Kidney (tissue), 14 donors: ENCODE data around the gene DRC1. TPM values are rescaled to one million over a fixed set of nuclear protein-coding genes. Genes with fewer than 3 reads are reported as not detected.

Source experiments
- DNase-seq, 5 donors: peaks; one replicate each; pipeline ENCODE4 v3.0.0-alpha.2; 2013 to 2020
- FAIRE-seq: peaks from 2 replicates; lab custom pipeline; 2012; peaks lifted over from hg19 to GRCh38; lab: Jason Lieb, UNC
- H3K27ac ChIP-seq, 2 donors: one replicate each; pipeline ENCODE4 v1.7.0; 2013; ENCODE audit warnings: low read depth in 2 of 2, low read length in 2 of 2, inconsistent platforms in 1 of 2
- H3K27me3 ChIP-seq: one replicate; pipeline ENCODE4 v1.7.1; 2013; ENCODE audit warnings: low read length, inconsistent platforms; ENCODE audit not compliant: control insufficient read depth, insufficient read depth
- H3K36me3 ChIP-seq, 3 donors: one replicate each; pipeline versions ENCODE4 v1.7.0 to v1.7.1; 2013; ENCODE audit warnings: low read length in 3 of 3, control low read depth in 1 of 3, inconsistent platforms in 1 of 3; ENCODE audit not compliant: insufficient read depth in 3 of 3, control insufficient read depth in 2 of 3
- H3K4me1 ChIP-seq, 3 donors: one replicate each; pipeline versions ENCODE4 v1.7.0 to v1.7.1; 2013; ENCODE audit warnings: low read length in 3 of 3, inconsistent platforms in 1 of 3, low read depth in 1 of 3; ENCODE audit not compliant: control insufficient read depth in 2 of 3, insufficient read depth in 2 of 3
- H3K4me3 ChIP-seq, 3 donors: one replicate each; pipeline versions ENCODE4 v1.7.0 to v1.8.1; 2013; ENCODE audit warnings: low read length in 3 of 3, control low read depth in 1 of 3, inconsistent platforms in 1 of 3
- H3K9ac ChIP-seq, 3 donors: one replicate each; pipeline versions ENCODE4 v1.7.0 to v1.7.1; 2013; ENCODE audit warnings: low read length in 3 of 3, control low read depth in 1 of 3, inconsistent platforms in 1 of 3
- H3K9me3 ChIP-seq, 3 donors: one replicate each; pipeline versions ENCODE4 v1.7.0 to v1.7.1; 2013; ENCODE audit warnings: low read length in 3 of 3, control low read depth in 1 of 3, inconsistent platforms in 1 of 3; ENCODE audit not compliant: control insufficient read depth in 2 of 3, insufficient read depth in 1 of 3
- intact Hi-C: fragments of 100-400 bp; cut with DNase I; formaldehyde crosslinking; loops from one replicate; pipeline ENCODE4 v1.11.1; 2022
- polyA plus RNA-seq: library from polyadenylated mRNA; stranded (reverse); fragments of 350-450 nt; fragmentation: Illumina TruSeq; extraction: RNeasy Lipid Tissue Mini Kit (QIAGEN cat#74804); gene quantifications from one replicate; pipeline ENCODE4 v1.2.3, GENCODE V29; 2014; ENCODE audit warnings: low read depth, low replicate concordance; ENCODE audit not compliant: insufficient read depth
- total RNA-seq: library from RNA; stranded (reverse); fragmentation: NEBNext Ultra II Directional; extraction: Animal tissue kit (Norgen Biotek cat#: 25700); gene quantifications from one replicate; pipeline ENCODE4 v1.2.1, GENCODE V29; 2021
- TF ChIP-seq, protein P1 (sequence below): IDR thresholded peaks from 3 replicates; pipeline ENCODE4 v1.5.1; 2012; ENCODE audit warnings: mild to moderate bottlenecking, moderate library complexity, borderline replicate concordance; ENCODE audit not compliant: insufficient read depth; ENCODE audit errors: extremely low read depth
- donor health status: control.
- donor health status: control.
- donor health status: control.
- donor health status: control.
- donor health status: control.
- donor health status: DM: yes; HTN: yes; CAD: no.
- donor health status: Normal renal cell carcinoma (clear cell type).

DRC1 gene
- total and polyA plus RNA-seq, 2 donors from 2014 or later, result 0.76 TPM; not detected in 1

DNA sequence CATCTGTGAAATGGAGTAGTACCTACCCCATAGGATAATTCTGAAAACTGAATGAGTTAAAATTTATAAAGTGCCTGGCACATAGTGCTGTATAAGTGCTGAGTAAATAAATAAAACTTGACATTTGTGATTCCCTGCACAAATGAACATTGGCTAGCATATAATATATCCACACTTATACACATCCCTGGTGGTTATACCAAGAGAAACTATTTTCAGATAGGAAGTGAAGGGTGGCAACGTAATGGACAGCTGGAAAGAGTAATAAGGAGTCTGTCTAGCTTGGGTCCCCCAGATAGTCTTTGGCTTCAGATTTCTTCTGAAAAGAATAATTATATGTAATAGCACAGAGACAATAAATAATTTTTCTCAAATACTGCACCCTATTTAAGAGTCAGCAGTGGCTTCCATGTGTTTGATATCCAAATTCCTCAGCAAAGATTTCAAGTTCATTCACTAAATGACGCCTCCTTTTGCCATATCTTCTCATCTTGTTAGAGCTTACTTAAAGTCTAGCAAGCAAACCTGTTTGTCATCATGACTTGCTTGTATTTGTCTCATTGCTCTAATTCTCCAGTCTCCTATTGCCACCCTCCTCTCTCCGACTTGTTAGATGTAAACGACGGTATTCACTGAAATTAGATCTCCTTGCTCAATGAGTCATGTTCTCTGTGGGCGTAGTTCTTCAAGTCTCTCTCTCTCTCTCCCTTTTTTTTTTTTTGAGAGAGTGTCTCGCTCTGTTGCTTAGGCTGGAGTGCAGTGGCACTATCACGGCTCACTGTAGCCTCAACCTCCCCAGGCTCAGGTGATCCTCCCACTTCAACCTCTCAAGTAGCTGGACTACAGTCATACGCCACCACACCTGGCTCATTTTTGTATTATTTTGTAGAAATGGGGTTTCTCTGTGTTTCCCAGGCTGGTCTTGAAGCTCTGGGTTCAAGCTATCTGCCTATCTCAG, 46.4 kb upstream of the DRC1 start:
- no peak overlapping the region for H3K4me3 ChIP-seq
- no peak overlapping the region for H3K27ac ChIP-seq
- TF ChIP-seq, protein P1, sequence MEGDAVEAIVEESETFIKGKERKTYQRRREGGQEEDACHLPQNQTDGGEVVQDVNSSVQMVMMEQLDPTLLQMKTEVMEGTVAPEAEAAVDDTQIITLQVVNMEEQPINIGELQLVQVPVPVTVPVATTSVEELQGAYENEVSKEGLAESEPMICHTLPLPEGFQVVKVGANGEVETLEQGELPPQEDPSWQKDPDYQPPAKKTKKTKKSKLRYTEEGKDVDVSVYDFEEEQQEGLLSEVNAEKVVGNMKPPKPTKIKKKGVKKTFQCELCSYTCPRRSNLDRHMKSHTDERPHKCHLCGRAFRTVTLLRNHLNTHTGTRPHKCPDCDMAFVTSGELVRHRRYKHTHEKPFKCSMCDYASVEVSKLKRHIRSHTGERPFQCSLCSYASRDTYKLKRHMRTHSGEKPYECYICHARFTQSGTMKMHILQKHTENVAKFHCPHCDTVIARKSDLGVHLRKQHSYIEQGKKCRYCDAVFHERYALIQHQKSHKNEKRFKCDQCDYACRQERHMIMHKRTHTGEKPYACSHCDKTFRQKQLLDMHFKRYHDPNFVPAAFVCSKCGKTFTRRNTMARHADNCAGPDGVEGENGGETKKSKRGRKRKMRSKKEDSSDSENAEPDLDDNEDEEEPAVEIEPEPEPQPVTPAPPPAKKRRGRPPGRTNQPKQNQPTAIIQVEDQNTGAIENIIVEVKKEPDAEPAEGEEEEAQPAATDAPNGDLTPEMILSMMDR, result no peak
- no peaks in the 10 kb centered on the region for H3K36me3 ChIP-seq
- peak in 2 of 5 donors; percentile 91 to 92 for DNase-seq
- no peaks in the 10 kb centered on the region for H3K9me3 ChIP-seq
- H3K4me1 ChIP-seq, result peaks cover 0 to 7% (median 3%) of the 10 kb centered on the region in 3 donors
- intact Hi-C loops, result no loop called here
- H3K27me3 ChIP-seq, result no peaks in the 10 kb centered on the region
- no peak for FAIRE-seq
- H3K9ac ChIP-seq, result no peak overlapping the region

- Histone ChIP-seq H3K27me3 (no peaks in the 10 kb centered on the region), H3K36me3 (no peaks in the 10 kb centered on the region), H3K9me3 (no peaks in the 10 kb centered on the region), H3K4me3 (no peak overlapping the region), H3K9ac (no peak overlapping the region), H3K27ac (no peak overlapping the region), H3K4me1 (peaks cover 0 to 7% (median 3%) of the 10 kb centered on the region in 3 donors)
- TF ChIP-seq, protein P1, result no peak
- intact Hi-C loops, result no loop called here
- FAIRE-seq (no peak), DNase-seq (no peak)
These were observed 45.6 kb upstream of the DRC1 start for GRCh38 chr2:26356111-26356510.

DNA sequence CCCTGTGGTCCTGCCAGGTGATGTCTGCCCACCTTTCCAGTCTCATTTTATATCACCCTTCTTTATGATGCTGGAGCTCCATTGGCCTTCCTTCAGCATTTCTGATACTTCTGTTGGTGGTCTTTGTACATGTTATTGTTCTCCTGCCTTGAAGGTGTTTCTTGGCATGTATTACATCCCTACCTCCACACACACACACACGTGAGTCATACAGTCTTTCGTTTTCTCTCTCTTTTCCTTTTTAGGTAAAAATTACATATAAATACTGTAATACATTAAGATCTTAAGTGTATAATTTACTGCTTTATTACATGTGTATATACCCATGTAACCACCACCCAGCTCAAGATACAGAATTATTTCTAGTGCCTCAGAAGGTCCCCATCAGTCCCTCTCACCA, 44.9 kb upstream of the DRC1 start:
- FAIRE-seq, result no peak
- Histone ChIP-seq H3K27me3 (no peaks in the 10 kb centered on the region), H3K9me3 (no peaks in the 10 kb centered on the region), H3K4me1 (peaks cover 0 to 7% (median 3%) of the 10 kb centered on the region in 3 donors), H3K27ac (no peak overlapping the region), H3K36me3 (no peaks in the 10 kb centered on the region), H3K9ac (no peak overlapping the region), H3K4me3 (no peak overlapping the region)
- intact Hi-C loops, result no loop called here
- TF ChIP-seq, protein P1, result no peak
- DNase-seq, result no peak
